HG02571 (cell line): Measurements from ENCODE around the gene APC2.
"Not testable (repeated sequence)": the region's sequence is repeated elsewhere in the genome, so short reads cannot be mapped to it uniquely, and the experiment has no call there.

Experiments
- ATAC-seq: cut with Tn5 transposase; IDR thresholded peaks from one replicate; pipeline ENCODE4 v1.9.1; 2021; ENCODE audit warnings: mild to moderate bottlenecking, moderate library complexity; ENCODE audit not compliant: unreplicated experiment

The APC2 gene

GRCh38 chr19:1412323-1412923 lies 37.5 kb upstream of the APC2 start:
- no peak for ATAC-seq

GRCh38 chr19:1412995-1413800 lies 36.7 kb upstream of the APC2 start:
- no peak for ATAC-seq

- ATAC-seq = no peak
Measured at GRCh38 chr19:1416014-1416841, 33.7 kb upstream of the APC2 start.

GRCh38 chr19:1417145-1417544 lies 32.8 kb upstream of the APC2 start:
- ATAC-seq = no peak

GRCh38 chr19:1417681-1418495 lies 32.0 kb upstream of the APC2 start:
- no peak for ATAC-seq

GRCh38 chr19:1418496-1418775 lies 31.5 kb upstream of the APC2 start:
- no peak for ATAC-seq

GRCh38 chr19:1418951-1419738 lies 30.8 kb upstream of the APC2 start:
- ATAC-seq = no peak

GRCh38 chr19:1420085-1420484 lies 29.8 kb upstream of the APC2 start:
- ATAC-seq = not testable (repeated sequence)

- no peak for ATAC-seq
Measured at GRCh38 chr19:1420590-1420989, 29.3 kb upstream of the APC2 start.

GRCh38 chr19:1421218-1421957 lies 28.5 kb upstream of the APC2 start:
- ATAC-seq = no peak

GRCh38 chr19:1421958-1422305 lies 28.0 kb upstream of the APC2 start:
- no peak for ATAC-seq

- no peak for ATAC-seq
Measured at GRCh38 chr19:1422360-1422759, 27.6 kb upstream of the APC2 start.

- ATAC-seq = no peak
Measured at GRCh38 chr19:1422943-1423342, 27.0 kb upstream of the APC2 start.

- no peak for ATAC-seq
Measured at GRCh38 chr19:1423436-1424191, 26.3 kb upstream of the APC2 start.

GRCh38 chr19:1424192-1424955 lies 25.5 kb upstream of the APC2 start:
- ATAC-seq = no peak

GRCh38 chr19:1425102-1425837 lies 24.7 kb upstream of the APC2 start:
- ATAC-seq = no peak

GRCh38 chr19:1425902-1426301 lies 24.0 kb upstream of the APC2 start:
- ATAC-seq = no peak

GRCh38 chr19:1426736-1427135 lies 23.2 kb upstream of the APC2 start:
- ATAC-seq = no peak
